ENCODE results near the gene LYAR.
A peak's percentile ranks its signal among the peaks of the same experiment; 100 is the strongest.

LYAR gene, protein sequence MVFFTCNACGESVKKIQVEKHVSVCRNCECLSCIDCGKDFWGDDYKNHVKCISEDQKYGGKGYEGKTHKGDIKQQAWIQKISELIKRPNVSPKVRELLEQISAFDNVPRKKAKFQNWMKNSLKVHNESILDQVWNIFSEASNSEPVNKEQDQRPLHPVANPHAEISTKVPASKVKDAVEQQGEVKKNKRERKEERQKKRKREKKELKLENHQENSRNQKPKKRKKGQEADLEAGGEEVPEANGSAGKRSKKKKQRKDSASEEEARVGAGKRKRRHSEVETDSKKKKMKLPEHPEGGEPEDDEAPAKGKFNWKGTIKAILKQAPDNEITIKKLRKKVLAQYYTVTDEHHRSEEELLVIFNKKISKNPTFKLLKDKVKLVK

DNA sequence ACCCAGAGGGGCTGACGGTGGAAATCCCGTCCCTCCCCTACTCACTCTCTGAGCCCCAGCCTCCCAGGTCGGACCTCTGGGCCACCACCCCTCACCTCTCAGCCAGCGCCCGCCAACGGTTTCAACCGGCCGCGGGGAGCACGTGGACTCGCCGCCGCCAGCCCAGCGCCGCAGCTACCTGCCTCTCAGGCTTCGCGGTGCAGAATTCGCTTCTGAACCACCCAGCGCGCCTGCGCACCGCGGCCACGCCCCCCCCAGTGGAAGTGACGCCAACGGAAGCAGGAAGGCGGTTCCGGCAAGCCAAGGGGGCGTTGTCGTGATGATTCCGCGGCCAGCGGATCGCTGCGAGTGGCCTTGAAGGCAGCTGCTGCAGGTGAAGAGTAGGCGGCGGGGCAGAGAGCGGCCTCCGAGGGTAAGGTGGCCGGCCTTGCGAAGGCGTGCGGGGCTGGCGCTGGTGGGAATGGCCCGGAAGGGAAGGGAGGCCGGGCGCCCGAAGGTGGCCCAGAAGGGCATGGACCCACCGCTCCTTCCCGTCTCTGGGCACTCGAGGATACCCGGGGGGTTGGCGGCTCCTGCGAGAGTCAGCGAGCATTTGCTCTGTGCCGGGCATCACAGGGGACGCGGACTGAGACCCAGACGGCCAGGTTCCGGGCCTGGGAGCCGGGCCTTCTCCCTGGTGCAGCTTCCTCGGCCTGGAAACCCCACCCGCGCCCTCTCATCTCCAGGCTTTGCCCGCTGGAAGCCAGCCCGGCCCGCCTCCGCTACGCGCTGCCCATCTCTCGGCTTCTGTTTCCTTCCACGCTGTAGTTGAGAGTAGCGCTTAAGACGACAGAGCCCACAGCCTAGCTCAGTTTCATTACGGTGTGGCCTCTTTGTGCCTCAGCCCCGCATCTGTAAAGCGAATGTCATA, at the start of gene LYAR, which contains the start of gene ZBTB49:
LYAR (minus strand) TSS at position 214 of the 910 bp plus-strand sequence. CDS start 6,412 bp downstream, outside the sequence.
ZBTB49 (plus strand) TSS at position 311 of the 910 bp plus-strand sequence. CDS start 9,695 bp downstream, outside the sequence.
- no peak for FAIRE-seq

DNA sequence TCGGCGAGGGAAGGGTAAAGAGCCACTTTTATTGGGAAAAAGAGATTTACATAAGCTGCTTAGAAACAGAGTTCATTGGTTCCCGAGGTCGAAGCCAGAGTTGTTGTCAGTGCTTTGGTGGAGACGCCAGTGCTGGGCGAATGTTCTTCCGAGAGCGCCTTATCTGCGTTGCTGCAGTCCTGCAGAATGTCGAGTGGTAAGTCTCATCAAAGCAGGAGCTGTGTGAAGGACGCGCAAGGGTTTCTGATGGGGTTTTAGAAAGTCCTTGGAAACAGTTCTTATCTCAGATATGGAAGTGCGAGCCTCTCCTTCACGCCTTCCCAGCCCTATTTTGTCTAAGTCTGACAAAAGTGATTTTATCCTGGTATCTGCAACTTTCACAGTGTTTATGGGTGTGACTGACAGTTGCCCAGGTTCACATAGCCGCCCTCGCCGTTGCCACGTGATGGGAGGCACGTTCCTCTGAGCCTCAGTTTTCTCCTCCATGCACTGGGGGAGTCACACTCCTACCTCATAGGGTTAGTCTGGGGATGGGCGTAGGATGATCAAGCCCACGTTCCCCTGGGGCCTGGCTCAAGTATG, 49.6 kb upstream of the LYAR start:
- FAIRE-seq, result no peak

DNA sequence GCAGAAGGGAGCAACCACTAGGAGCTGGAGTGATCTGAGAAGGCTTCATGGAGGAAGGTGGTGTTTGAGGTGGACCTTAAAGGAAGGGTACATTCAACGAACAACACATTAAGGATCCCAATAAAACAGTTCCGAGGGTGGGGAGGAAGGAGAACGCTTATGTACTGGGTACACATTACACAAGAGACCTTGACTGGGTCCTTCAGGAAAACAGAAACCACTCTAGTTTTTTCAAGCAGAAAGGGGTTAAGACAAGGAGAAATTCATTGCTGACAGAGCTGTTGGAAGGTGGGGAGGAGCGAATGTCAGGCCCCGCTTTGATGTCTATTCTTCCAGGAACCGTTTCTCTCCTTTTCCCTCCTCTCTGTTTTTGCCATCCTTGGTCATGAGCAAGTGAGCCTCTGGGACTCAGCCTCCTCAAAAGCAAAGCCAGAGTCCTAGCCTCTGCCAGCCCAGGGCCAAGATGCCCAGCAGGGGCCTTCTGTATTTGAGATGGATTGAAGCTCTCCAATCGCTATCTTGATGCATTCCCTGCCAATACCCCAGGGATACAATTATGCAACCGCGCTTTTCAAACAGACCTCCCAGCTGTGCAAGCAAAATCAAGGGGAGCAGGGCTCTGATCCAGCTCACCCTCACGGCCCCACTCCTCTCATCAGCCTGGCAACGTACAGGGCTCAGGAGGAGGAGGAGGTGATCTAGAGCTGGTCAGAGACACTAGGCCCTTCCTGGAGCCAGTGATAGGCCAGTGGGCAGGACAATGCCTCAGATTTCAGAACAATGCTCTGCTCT, 48.5 kb upstream of the LYAR start:
- FAIRE-seq, result no peak

DNA sequence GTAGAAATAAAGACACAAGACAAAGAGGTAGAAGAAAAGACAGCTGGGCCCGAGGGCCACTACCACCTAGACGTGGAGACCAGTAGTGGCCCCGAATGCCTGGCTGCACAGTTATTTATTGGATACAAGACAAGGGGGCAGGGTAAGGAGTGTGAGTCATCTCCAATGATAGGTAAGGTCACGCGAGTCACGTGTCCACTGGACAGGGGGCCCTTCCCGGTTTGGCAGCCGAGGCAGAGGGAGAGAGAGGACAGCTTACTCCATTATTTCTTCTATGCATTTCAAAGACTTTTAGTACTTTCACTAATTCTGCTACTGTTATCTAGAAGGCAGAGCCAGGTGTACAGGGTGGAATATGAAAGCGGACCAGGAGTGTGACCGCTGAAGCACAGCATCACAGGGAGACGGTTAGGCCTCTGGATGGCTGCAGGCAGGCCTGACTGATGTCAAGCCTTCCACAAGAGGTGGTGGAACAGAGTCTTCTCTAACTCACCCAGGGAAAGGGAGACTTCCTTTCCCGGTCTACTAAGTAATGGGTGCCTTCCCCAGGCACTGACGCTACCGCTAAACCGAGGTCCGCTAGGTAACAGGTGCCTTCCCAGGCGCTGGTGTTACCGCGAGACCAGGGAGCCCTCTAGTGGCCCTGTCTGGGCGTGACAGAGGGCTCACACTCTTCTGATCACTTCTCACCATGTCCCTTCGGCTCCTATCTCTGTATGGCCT, 45.0 kb upstream of the LYAR start:
- FAIRE-seq, result peak; percentile 66

DNA sequence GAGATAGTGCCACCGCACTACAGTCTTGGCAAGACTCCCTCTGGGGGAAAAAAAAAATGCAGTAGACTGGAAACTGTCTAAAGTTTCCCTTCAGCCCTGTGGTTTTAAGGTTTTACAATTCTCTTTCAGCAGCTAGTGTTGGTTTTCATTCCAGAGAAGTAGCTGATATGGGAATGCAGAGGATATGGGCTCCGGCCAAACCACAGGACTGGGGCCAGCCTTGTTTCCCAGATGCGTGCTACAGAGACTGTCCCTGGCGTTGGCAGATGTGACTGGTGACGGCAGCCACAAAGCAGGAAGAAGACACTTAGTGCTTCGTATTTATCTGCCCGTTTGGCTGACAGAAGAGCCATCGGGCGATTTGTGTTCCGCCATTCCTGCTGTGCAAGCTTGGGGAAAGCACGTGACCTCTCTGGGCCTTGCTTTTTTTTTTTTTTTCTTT, 43.3 kb upstream of the LYAR start:
- FAIRE-seq, result no peak

DNA sequence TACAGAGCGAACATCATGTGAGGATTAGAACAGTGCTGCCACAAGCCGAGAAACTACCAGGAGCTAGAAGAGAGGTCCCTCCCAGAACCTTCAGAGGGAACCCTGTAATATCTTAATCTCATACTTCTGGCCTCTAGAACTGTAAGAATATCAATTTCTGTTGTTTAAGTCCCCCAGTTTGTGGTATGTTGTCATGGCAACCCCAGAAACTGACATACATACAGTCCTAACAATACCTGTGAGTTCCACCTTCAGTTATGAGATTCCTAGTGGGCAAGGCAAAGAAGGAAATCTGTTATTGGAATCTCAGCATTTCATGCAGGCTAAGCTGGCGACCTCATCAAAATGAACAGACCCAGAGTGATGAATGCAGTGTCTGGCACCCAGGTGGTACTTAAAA, 42.6 kb upstream of the LYAR start:
- no peak for FAIRE-seq

DNA sequence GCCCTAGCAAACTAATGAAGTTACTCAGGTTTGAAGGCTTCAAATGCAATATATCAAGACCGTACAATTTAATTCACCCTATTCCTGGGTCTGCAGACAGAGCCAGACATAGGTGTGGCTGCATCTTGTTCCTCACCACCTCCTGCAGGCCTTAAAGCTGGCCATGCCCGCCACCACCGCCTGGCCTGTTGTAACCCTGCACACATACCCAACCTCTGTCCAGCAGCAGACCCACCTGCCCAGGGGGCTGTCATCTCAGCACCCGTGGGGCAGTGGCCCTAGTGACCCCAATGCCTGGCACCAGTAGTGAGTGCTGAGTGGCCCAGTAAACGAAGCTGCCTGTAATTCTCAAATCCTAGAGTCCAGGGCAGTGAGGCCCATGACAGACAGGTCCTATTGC, 40.8 kb upstream of the LYAR start:
- FAIRE-seq, result no peak

DNA sequence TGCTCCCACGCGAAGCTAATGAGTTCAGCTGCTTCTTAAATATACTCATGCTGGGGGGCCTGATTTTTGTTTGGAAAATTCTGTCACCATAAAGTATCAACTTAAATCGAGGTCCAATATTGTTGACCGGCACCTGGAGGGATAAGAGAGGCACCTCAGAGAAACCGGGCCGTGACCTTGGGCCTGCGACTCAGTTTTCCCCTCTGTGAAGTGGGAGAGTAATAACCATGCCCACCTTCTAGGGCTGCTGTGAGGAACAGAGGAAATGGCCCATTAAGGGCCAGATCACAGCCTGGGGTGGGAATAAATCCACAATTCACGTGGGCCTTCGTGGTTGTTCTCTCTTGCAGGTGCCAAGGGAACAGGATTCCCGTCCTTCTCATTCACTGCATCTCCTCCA, 39.5 kb upstream of the LYAR start:
- no peak for FAIRE-seq

DNA sequence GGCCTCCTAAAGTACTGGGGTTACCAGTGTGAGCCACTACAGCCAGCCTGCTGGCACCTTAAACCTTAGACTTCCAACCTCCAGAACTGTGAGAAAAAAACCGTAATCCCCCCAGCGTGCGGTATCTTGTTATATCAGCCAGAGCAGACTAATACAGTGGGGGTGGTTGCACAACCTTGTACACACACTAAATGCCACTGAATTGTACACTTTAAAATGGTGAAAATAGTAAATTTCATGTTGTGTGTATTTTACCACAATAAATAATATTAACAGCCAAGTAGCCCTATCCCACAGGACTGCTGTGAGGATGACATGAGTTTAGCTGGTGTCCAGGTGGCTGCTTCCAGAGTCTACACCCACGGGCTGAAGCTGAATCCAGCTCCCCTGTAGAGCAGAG, 38.9 kb upstream of the LYAR start:
- no peak for FAIRE-seq

DNA sequence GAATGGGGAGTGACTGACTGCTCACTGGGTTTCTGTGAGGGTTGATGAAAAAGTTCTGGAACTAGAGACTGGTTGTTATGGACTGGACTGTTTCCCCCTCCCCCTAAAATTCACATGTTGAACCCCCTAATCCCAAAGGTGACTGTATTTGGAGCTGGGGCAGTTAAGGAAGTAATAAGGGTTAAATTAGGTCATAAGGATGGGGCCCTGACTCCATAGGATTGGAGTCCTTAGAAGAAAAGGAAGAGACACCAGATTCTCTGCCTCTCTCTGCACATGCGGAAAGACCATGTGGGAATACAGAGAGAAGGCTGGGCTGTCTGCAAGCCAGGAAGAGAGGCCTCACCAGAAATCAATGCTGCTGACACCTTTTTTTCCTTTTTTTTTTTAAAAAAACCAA, 38.3 kb upstream of the LYAR start:
- FAIRE-seq, result no peak

DNA sequence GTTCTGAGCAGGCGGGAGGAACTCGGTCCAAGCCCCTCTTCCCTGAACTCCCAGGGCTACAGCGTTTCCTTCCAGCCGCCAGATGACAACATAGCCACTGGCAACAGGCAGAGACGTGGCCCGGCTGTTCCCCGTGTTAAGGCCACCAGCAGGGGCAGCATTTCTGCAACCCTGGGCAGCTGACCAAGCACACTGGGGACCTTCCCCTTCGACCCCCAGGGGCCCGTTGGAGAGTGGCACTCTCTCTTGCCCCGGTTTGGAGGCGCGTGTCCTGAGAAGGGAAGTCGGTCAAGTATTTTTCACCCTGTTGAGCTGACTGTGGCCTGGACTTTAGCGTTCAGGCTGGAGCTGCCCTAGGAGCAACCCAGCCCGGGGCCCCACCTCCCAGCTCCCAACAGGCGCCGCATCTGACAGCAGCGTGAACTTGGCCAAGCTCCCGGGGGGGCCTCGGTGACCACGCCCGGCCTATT, 37.7 kb upstream of the LYAR start:
- FAIRE-seq, result no peak

DNA sequence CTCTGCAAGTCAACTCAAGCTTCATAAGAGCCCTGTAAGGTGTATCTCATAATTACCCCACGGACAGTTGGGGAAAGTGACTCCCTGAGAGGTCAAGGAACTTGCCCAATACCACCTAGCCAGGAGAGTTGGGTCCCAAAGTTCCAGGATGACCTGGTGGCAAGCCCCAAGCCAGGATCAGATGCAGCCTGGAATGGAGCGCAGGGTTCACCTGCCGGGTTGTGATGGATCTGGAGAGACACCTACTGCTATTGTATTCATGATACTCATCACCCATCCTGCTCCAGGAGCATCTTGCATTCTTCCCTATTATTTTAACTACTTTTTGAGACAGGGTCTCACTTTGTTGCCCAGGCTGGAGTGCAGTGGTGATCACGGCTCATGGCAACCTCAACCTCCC, 36.2 kb upstream of the LYAR start:
- FAIRE-seq, result no peak

DNA sequence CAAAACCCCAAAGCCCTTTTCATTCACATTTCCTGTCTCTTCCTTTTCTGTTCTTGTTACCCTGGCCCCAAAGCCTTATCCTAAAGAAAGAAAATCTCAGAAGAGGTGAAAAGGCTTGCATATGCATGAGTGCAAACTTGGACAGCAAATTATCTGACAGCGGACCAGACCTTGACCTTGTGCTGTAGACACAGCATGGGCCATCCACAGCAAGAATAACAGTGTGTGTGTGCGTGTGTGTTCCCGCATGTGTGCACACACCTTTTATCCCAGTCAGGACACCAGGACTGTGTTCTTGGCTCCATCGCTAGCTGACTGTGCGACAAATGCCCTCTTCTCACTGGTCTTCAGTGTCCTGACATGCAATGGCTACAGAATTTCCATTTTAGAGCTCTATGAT, 35.4 kb upstream of the LYAR start:
- no peak for FAIRE-seq

DNA sequence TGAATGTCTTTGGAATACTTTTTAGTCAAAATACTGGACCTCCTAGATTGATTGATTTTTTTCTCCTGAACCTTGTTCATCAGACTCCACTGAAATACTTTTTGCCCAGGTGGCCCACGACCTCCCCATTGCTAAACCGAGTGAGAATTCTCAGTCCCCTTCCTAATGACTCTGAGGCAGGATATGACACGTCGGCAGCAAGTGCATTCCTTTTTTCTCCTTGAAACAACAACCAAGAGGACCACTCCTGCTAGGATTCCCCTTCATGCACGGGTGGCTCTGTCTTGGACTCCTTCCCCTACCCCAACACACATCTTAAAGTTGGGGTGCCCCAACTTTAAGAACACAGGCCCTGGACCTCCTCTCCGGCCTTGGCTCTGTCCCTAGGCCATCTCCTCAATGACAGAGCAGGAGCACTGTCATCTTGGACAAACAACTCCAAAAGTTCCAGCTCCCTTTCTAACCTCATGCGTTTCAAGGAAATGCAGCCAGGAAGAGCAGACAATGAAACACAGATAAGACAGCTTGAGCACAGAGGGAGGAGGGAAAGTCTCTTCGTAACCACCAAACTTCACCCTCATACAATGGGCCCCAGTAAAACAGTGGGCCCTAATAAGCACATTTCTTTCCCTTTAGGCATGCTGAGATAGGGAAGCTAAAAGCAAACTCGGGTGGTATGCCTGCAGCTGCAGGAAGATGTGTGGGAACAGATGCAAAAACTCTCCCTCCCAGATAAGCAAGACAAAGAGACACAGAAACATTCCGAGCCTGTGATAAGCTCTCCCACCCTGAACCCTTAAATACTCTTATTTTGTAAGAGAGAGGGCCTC, 34.0 kb upstream of the LYAR start:
- no peak for FAIRE-seq

DNA sequence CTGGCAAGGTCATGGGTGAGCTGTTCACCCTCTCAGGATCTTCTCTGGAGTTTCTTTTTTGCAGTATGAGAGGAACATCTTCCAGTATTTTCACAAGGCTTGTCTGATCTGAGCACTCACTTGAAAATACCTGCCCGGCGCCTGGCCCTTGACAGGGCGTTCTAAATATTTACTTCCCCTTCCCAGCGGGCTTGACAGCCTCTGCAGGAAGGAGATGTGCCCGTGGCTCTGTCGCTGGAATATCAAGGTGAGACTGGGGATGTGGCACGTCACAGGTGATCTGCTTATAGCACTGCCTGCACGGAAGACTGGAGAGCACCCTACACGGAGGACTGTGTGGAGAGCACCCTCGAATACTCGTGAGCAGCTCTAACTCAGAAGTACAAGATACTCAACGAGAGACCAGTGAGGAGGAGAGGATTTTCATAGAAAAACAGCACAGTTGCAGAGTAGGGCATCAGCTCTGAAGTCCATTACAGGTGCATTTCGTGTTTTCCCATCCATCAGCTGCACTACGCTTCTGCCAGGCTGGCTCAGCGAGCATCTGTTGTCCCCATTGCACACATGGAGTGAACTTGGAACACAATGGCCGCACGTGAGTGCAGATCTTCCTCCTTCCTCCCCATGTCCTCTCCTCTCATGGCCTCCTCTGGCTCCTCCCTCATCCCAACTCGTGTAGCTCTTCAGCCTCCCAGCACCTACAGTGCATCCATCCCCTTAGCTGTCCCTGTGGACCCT, 32.2 kb upstream of the LYAR start:
- FAIRE-seq, result no peak

DNA sequence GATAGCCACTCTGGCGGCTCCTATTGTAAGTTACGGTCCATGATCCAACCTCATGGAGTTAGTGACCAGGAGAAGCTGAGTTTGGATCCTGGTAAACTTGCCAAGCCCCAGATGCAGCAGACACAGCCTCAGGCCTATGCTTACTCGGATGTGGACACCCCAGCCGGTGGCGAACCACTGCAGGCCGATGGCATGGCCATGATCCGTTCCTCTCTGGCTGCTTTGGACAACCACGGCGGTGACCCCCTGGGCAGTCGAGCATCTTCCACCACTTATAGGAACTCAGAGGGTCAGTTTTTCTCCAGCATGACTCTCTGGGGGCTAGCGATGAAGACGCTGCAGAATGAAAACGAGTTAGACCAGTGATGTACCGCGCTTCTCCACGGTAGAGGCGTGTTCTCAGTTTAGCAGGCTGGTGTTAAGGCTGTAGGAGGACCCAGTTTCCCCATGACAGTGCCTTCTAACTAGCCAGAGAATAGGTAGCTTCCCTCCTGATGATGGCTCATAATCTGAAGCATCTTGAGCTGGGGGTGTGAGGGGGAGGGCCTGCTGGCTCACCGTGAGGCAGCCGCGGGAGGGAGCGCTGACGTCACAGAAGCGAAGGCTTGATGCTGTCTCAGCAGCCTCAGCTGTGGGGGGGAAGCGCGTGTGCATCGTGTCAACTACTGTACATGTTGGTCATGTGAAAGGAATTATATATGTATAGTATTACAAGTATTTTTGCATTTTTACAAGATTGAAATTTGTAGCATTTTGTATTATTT, 31.2 kb upstream of the LYAR start:
- no peak for FAIRE-seq

DNA sequence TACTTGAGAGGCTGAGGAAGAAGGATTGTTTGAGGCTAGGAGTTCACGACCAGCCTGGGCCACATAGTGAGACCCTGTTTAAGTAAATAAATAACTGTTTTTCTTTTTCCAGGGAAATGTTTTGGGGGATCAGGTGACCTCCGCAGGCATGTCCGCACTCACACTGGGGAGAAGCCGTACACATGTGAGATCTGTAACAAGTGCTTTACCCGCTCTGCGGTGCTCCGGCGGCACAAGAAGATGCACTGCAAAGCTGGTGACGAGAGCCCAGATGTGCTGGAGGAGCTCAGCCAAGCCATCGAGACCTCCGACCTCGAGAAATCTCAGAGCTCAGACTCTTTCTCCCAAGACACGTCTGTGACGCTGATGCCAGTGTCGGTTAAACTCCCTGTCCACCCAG, 30.6 kb upstream of the LYAR start:
- no peak for FAIRE-seq

DNA sequence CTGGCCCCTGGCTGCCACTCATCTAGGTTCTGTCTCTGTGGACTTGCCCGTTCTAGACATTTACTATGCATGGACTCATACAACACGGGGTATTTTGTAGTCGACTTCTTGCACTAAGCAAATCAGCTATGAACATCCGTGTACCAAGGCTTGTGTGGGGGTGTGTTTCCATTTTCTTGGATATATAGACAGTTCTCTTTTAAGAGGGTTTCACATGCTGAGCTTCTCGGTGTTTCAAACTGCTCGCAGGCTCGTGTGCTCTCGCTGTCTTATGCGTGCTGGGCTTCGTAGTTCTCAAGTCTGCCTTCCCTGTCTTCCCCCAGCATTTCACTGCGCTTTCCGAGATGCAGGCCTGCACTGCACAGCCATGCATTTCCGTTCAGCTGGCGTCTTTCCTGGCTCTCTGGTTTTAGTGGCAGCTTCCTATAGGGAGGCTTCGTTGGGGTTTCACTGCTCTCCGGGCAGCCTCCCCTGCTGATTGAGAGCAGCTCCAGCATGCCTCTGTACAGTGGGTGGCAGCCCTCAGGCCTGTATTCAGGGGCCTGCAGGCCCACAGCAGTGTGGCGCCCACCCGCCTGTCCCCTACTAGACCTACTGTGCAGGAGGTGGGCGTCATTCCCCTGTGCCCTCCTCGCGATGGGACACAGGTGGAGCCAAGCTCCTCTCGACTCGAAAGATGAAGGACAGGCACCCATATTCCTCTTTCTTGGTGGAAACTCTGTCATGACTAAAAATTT, 27.7 kb upstream of the LYAR start:
- FAIRE-seq, result no peak

DNA sequence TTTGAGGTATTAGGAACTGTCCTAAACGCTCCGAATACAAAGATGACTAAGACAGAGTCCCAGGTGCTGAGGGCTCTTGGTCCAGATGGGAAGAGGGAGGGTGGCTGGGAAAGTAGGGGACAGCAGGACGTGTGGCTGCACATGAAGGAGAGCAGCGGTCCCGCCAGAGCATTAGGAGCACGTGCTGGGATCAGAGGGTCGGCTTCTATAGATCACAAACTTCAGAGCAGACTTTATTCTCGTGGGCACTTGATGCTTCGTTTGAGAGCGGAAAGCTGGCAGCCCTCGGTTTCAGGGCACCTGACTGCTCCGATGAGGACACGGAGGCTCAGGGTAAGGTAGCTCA, 26.2 kb upstream of the LYAR start:
- no peak for FAIRE-seq
